ENCODE data around the gene ACSF3. TPM values are rescaled to one million over a fixed set of nuclear protein-coding genes. Genes with fewer than 3 reads are reported as not detected.
"Not testable (repeated sequence)": the region's sequence is repeated elsewhere in the genome, so short reads cannot be mapped to it uniquely, and the experiment has no call there.

ACSF3 gene
- total RNA-seq, 1 experiment from 2014 or later, result 34.0 TPM

- TF ChIP-seq CTCF (conservative IDR thresholded peaks at IDR 0.05) (no peak), EZH2 (IDR thresholded peaks at IDR 0.05; ENCODE audit: low read depth) (no peak)
- H3K4me1 ChIP-seq (replicated peaks; ENCODE audit: insufficient read depth), result no peaks in the 10 kb centered on the region
- H3K36me3 ChIP-seq (ENCODE audit: low read depth), result no peaks in the 10 kb centered on the region
- peak overlapping the region; percentile 66 for H3K4me2 ChIP-seq
- no peaks in the 10 kb centered on the region for H3K9me2 ChIP-seq (ENCODE audit: insufficient read depth)
- peaks cover 20% of the 10 kb centered on the region; the same call in 1 of the 2 replicates for H3F3A ChIP-seq (ENCODE audit: insufficient read depth, low read depth)
- no peaks in the 10 kb centered on the region for H4K20me1 ChIP-seq (ENCODE audit: insufficient read depth)
- intact Hi-C loops (cut with micrococcal nuclease; ENCODE audit: unreplicated experiment), result no loop called here
- H3K4me3 ChIP-seq, result no peak overlapping the region; the same call in 1 of the 2 replicates
- H3K27me3 ChIP-seq (ENCODE audit: insufficient read depth, low read depth), result no peaks in the 10 kb centered on the region
- H2AFZ ChIP-seq, result no peak overlapping the region
- ChIA-PET POLR2A (ENCODE audit: unreplicated experiment) (interaction anchor here (0.6 kb wide), 1 partner anchor 21 kb away, joined by 3 read pairs; no protein-coding TSS in a partner anchor), CTCF (no interaction called here)
- BruUV-seq (replicated peaks), result no TSS peak
- no peak for DNase-seq
- H3K9me3 ChIP-seq (ENCODE audit: insufficient read depth, low read depth), result no peaks in the 10 kb centered on the region
- no peaks in the 10 kb centered on the region for H3K79me2 ChIP-seq (ENCODE audit: low read depth)
- H3K27ac ChIP-seq, result no peak overlapping the region
These were observed 98.2 kb downstream of the ACSF3 start for GRCh38 chr16:89191901-89192185.

- CTCF ChIA-PET, result interaction anchor here (0.5 to 0.7 kb wide), 2 partner anchors 74 to 377 kb away, joined by 3 to 6 read pairs; no protein-coding TSS in a partner anchor
- BruUV-seq (replicated peaks); H2AFZ ChIP-seq; H3K9me2 ChIP-seq (ENCODE audit: insufficient read depth); H3K79me2 ChIP-seq (ENCODE audit: low read depth); H3K27ac ChIP-seq; H3K4me3 ChIP-seq; H3K4me1 ChIP-seq (replicated peaks; ENCODE audit: insufficient read depth); H3K9me3 ChIP-seq (ENCODE audit: insufficient read depth, low read depth); H3K27me3 ChIP-seq (ENCODE audit: insufficient read depth, low read depth); H4K20me1 ChIP-seq (ENCODE audit: insufficient read depth); H3K36me3 ChIP-seq (ENCODE audit: low read depth); intact Hi-C loops (cut with micrococcal nuclease; ENCODE audit: unreplicated experiment): not testable (repeated sequence)
- DNase-seq, result peak in 1 of 2 experiments; percentile 60
- Histone ChIP-seq H3F3A (ENCODE audit: insufficient read depth, low read depth) (peaks cover 20% of the 10 kb centered on the region; the same call in 1 of the 2 replicates), H3K4me2 (peak overlapping the region; percentile 66)
- POLR2A ChIA-PET (ENCODE audit: unreplicated experiment), result interaction anchor here (0.6 to 0.7 kb wide), 8 partner anchors 21 to 1413 kb away, joined by 3 to 18 read pairs (median 3); no protein-coding TSS in a partner anchor
These were observed 98.7 kb downstream of the ACSF3 start for GRCh38 chr16:89192186-89192955.

- peaks cover 20% of the 10 kb centered on the region; the same call in 1 of the 2 replicates for H3F3A ChIP-seq (ENCODE audit: insufficient read depth, low read depth)
- no peak overlapping the region for H2AFZ ChIP-seq
- H4K20me1 ChIP-seq (ENCODE audit: insufficient read depth), result no peaks in the 10 kb centered on the region
- intact Hi-C loops (cut with micrococcal nuclease; ENCODE audit: unreplicated experiment), result no loop called here
- H3K4me1 ChIP-seq (replicated peaks; ENCODE audit: insufficient read depth), result no peaks in the 10 kb centered on the region
- BruUV-seq (replicated peaks), result no TSS peak
- no peak overlapping the region for H3K4me2 ChIP-seq
- no peaks in the 10 kb centered on the region for H3K79me2 ChIP-seq (ENCODE audit: low read depth)
- ChIA-PET CTCF (interaction anchor here (0.5 to 0.7 kb wide), 3 partner anchors 73 to 455 kb away, joined by 3 to 9 read pairs (median 6); no protein-coding TSS in a partner anchor), POLR2A (ENCODE audit: unreplicated experiment) (interaction anchor here (0.6 to 0.7 kb wide), 8 partner anchors 200 to 1414 kb away, joined by 3 to 18 read pairs (median 4); no protein-coding TSS in a partner anchor)
- TF ChIP-seq CTCF (conservative IDR thresholded peaks at IDR 0.05), result no peak
- TF ChIP-seq EZH2 (IDR thresholded peaks at IDR 0.05; ENCODE audit: low read depth), result no peak
- H3K4me3 ChIP-seq, result no peak overlapping the region
- H3K27me3 ChIP-seq (ENCODE audit: insufficient read depth, low read depth), result no peaks in the 10 kb centered on the region
- no peaks in the 10 kb centered on the region for H3K9me2 ChIP-seq (ENCODE audit: insufficient read depth)
- peak in 1 of 2 experiments; percentile 43 for DNase-seq
- H3K9me3 ChIP-seq (ENCODE audit: insufficient read depth, low read depth), result no peaks in the 10 kb centered on the region
- H3K36me3 ChIP-seq (ENCODE audit: low read depth), result no peaks in the 10 kb centered on the region
- no peak overlapping the region for H3K27ac ChIP-seq
These were observed 99.4 kb downstream of the ACSF3 start for GRCh38 chr16:89192956-89193575.

Data from PC-9 (cell line).